T1000 (cell line): Measurements from ENCODE around the gene FAM186B.
"Not testable (repeated sequence)": the region's sequence is repeated elsewhere in the genome, so short reads cannot be mapped to it uniquely, and the experiment has no call there.

ENCODE experiments used
- DNase-seq: peaks from one replicate; lab custom pipeline; 2025; ENCODE audit warnings: mixed read lengths; lab: John Stamatoyannopoulos, UW

FAM186B gene

GRCh38 chr12:49633703-49634345, 28.4 kb upstream of the FAM186B start:
- no peak for DNase-seq

GRCh38 chr12:49632986-49633702, 27.7 kb upstream of the FAM186B start:
- DNase-seq = no peak

GRCh38 chr12:49632401-49632800, 27.0 kb upstream of the FAM186B start:
- DNase-seq = no peak

- no peak for DNase-seq
Measured at GRCh38 chr12:49631336-49631907, 26.0 kb upstream of the FAM186B start.

- DNase-seq = peak; percentile 93
Measured at GRCh38 chr12:49627752-49628360, 22.4 kb upstream of the FAM186B start.

GRCh38 chr12:49626836-49627235, 21.4 kb upstream of the FAM186B start:
- DNase-seq = no peak

- no peak for DNase-seq
Measured at GRCh38 chr12:49626169-49626835, 20.9 kb upstream of the FAM186B start.

- DNase-seq = no peak
Measured at GRCh38 chr12:49624921-49625577, 19.6 kb upstream of the FAM186B start.

- peak; percentile 100 for DNase-seq
Measured at GRCh38 chr12:49623142-49623904, 17.9 kb upstream of the FAM186B start, which contains the start of gene PRPF40B. PRPF40B (plus strand) TSS chr12:49623561; CDS start chr12:49623591, 30 bp downstream.

GRCh38 chr12:49622501-49623141, 17.2 kb upstream of the FAM186B start:
- peak; percentile 94 for DNase-seq

GRCh38 chr12:49621651-49622500, 16.4 kb upstream of the FAM186B start:
- no peak for DNase-seq

- DNase-seq = no peak
Measured at GRCh38 chr12:49619286-49619685, 13.8 kb upstream of the FAM186B start.

GRCh38 chr12:49618576-49618975, 13.1 kb upstream of the FAM186B start:
- DNase-seq = no peak

GRCh38 chr12:49616533-49617219, 11.2 kb upstream of the FAM186B start:
- DNase-seq = no peak

GRCh38 chr12:49615725-49616124, 10.3 kb upstream of the FAM186B start:
- DNase-seq = peak; percentile 94

GRCh38 chr12:49612210-49612609, 6.8 kb upstream of the FAM186B start:
- DNase-seq = no peak

- not testable (repeated sequence) for DNase-seq
Measured at GRCh38 chr12:49610785-49611184, 5.3 kb upstream of the FAM186B start.

GRCh38 chr12:49609875-49610154, 4.4 kb upstream of the FAM186B start:
- DNase-seq = peak; percentile 94
